ENCODE measurements around the gene ZFYVE19.
"Not testable (repeated sequence)": the region's sequence is repeated elsewhere in the genome, so short reads cannot be mapped to it uniquely, and the experiment has no call there.

ZFYVE19 gene

DNA sequence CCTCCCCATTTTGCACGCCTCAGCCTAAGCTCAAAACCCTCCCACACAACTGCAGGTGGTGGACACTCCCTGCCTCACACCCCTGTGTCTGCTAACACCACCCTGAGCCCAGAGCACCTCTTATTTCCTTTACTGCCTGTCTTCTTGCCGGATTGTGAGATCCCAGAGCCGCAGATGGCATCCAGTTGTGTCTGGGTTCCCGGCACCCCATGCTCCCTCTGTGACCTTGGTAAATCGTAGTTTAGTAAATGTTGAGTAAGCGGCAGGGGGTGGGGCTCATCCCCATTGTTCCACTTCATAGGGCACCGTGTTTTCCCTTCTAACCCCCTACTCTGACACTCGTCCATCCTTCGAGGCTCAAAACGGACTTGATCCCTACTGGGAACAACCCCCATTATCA, 51.8 kb downstream of the ZFYVE19 start:
- H3K4me2 ChIP-seq (ENCODE audit: insufficient read depth, low read length): no peak overlapping the region
- no peaks in the 10 kb centered on the region for H4K20me1 ChIP-seq (ENCODE audit: insufficient read depth, low read length)
- no peak overlapping the region for H3K27ac ChIP-seq (ENCODE audit: low read length)
- no peak overlapping the region for H3K4me3 ChIP-seq (ENCODE audit: low read depth in 1 of 2, low read length in 2 of 2)
- no peak for ATAC-seq (ENCODE audit: insufficient read depth, low read depth)
- H3K4me1 ChIP-seq (ENCODE audit: insufficient read depth, low read length): peaks cover 9% of the 10 kb centered on the region
- H3K9me3 ChIP-seq (ENCODE audit: insufficient read depth, low read length, severe bottlenecking): no peaks in the 10 kb centered on the region
- TF ChIP-seq EZH2 (IDR thresholded peaks at IDR 0.05; ENCODE audit: borderline replicate concordance, low read depth, low read length, severe bottlenecking): no peak
- TF ChIP-seq, protein P1, sequence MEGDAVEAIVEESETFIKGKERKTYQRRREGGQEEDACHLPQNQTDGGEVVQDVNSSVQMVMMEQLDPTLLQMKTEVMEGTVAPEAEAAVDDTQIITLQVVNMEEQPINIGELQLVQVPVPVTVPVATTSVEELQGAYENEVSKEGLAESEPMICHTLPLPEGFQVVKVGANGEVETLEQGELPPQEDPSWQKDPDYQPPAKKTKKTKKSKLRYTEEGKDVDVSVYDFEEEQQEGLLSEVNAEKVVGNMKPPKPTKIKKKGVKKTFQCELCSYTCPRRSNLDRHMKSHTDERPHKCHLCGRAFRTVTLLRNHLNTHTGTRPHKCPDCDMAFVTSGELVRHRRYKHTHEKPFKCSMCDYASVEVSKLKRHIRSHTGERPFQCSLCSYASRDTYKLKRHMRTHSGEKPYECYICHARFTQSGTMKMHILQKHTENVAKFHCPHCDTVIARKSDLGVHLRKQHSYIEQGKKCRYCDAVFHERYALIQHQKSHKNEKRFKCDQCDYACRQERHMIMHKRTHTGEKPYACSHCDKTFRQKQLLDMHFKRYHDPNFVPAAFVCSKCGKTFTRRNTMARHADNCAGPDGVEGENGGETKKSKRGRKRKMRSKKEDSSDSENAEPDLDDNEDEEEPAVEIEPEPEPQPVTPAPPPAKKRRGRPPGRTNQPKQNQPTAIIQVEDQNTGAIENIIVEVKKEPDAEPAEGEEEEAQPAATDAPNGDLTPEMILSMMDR (IDR thresholded peaks at IDR 0.05; ENCODE audit: borderline replicate concordance, extremely low read depth, low read length, poor library complexity, severe bottlenecking): no peak
- H3K36me3 ChIP-seq (ENCODE audit: insufficient read depth, low read length): no peaks in the 10 kb centered on the region
- H3K27me3 ChIP-seq (ENCODE audit: insufficient read depth, low read length, poor library complexity): no peaks in the 10 kb centered on the region
- DNase-seq: no peak
- H2AFZ ChIP-seq (ENCODE audit: low read depth, low read length): no peak overlapping the region
- no peak overlapping the region for H3K9ac ChIP-seq (ENCODE audit: low read depth, low read length)
- no peaks in the 10 kb centered on the region for H3K79me2 ChIP-seq (ENCODE audit: insufficient read depth, low read length)

DNA sequence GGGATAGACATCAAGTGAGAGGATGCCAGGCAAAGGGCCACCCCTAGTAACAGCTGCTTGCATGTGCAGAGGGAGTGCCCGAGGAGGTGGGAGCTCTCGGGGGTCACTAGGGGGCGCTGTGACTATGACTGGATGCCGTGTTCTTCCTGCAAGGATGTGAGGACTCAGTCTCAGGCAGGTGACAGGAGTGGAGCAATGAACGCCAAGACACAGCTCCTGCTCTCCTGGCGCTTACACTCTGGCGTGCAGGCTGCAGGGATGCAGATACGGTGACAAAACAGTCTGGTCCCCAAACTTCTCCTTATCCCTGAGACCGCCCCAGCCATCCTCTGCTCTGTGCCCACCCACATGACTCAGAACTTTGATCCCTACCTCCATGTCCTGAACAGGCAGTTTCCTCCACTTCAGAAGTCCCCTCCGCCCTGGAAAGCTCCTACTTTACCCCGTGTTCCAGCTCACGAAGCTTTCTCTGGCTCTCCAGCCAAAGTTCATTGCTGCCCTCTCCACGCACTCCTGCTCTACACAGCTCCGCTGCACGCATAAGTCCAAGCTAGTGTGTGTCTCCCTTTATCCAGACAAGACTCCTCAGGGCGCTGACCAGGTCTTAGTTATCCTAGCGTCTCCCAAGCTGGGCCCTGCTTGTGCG, 52.4 kb downstream of the ZFYVE19 start:
- Histone ChIP-seq H3K4me3 (ENCODE audit: low read depth in 1 of 2, low read length in 2 of 2) (no peak overlapping the region), H3K36me3 (ENCODE audit: insufficient read depth, low read length) (no peaks in the 10 kb centered on the region), H3K9ac (ENCODE audit: low read depth, low read length) (no peak overlapping the region), H2AFZ (ENCODE audit: low read depth, low read length) (peak overlapping the region; percentile 44; the same call in 1 of the 2 replicates), H3K27ac (ENCODE audit: low read length) (no peak overlapping the region), H4K20me1 (ENCODE audit: insufficient read depth, low read length) (no peaks in the 10 kb centered on the region), H3K9me3 (ENCODE audit: insufficient read depth, low read length, severe bottlenecking) (no peaks in the 10 kb centered on the region), H3K27me3 (ENCODE audit: insufficient read depth, low read length, poor library complexity) (no peaks in the 10 kb centered on the region), H3K79me2 (ENCODE audit: insufficient read depth, low read length) (no peaks in the 10 kb centered on the region), H3K4me1 (ENCODE audit: insufficient read depth, low read length) (peaks cover 9% of the 10 kb centered on the region), H3K4me2 (ENCODE audit: insufficient read depth, low read length) (no peak overlapping the region)
- ATAC-seq (ENCODE audit: insufficient read depth, low read depth) (peak; percentile 86), DNase-seq (peak; percentile 79)
- no peak for TF ChIP-seq EZH2 (IDR thresholded peaks at IDR 0.05; ENCODE audit: borderline replicate concordance, low read depth, low read length, severe bottlenecking)
- TF ChIP-seq, protein P1 (IDR thresholded peaks at IDR 0.05; ENCODE audit: borderline replicate concordance, extremely low read depth, low read length, poor library complexity, severe bottlenecking): peak; percentile 91

DNA sequence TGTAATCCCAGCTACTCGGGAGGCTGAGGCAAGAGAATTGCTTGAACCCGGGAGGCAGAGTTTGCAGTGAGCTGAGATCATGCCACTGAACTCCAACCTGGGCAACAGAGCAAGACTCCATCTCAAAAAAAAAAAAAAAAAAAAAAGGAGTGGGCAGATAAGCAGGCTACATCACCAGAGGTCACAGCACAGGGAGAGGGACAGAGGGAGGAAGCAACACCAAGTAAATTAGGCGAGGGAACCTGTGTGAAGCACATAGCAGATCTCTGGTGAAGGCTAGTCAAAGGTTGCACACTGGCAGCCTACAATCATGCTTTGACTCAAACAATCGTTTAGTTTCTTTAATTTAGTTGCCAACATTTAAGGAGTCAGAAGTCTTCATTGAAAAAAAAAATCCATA, 54.3 kb downstream of the ZFYVE19 start:
- H2AFZ ChIP-seq (ENCODE audit: low read depth, low read length); H3K27me3 ChIP-seq (ENCODE audit: insufficient read depth, low read length, poor library complexity); H3K36me3 ChIP-seq (ENCODE audit: insufficient read depth, low read length); DNase-seq; H3K27ac ChIP-seq (ENCODE audit: low read length); H3K4me3 ChIP-seq (ENCODE audit: low read depth in 1 of 2, low read length in 2 of 2); H3K79me2 ChIP-seq (ENCODE audit: insufficient read depth, low read length); ATAC-seq (ENCODE audit: insufficient read depth, low read depth); H3K4me1 ChIP-seq (ENCODE audit: insufficient read depth, low read length); H3K4me2 ChIP-seq (ENCODE audit: insufficient read depth, low read length); H3K9ac ChIP-seq (ENCODE audit: low read depth, low read length); H3K9me3 ChIP-seq (ENCODE audit: insufficient read depth, low read length, severe bottlenecking); H4K20me1 ChIP-seq (ENCODE audit: insufficient read depth, low read length): not testable (repeated sequence)

DNA sequence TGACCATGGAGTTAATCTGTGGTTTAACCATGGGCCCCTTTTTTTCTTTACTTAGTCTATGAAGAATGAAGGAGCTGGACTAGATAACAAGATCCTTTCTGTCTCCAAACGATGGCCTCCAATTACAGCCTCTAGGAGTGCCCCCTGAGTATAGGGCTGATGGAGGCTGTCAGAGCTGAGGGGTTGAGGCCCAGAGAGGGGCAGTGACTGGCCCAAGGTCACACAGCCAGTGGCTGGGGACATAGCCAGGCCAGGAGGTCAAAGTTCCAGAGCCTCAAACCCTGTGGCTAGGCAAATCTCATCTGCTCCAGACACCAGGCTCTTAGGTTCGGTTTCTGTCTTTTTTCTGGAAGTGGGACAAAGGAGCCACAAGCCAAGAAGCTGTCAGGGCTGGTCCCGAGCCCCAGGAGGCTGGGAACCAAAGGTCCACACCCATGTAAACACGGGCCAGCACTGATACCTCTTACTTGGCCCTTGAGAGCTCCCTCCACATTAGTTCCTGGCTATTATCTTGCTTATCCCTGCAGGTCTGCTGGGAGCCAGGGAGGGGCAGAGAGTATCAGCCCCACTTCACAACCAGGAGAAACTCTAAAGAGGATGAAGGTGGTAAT, 56.9 kb downstream of the ZFYVE19 start:
- ATAC-seq (ENCODE audit: insufficient read depth, low read depth) (no peak), DNase-seq (no peak)
- no peaks in the 10 kb centered on the region for H3K4me1 ChIP-seq (ENCODE audit: insufficient read depth, low read length)
- no peaks in the 10 kb centered on the region for H3K27me3 ChIP-seq (ENCODE audit: insufficient read depth, low read length, poor library complexity)
- H3K27ac ChIP-seq (ENCODE audit: low read length): no peak overlapping the region
- no peaks in the 10 kb centered on the region for H3K9me3 ChIP-seq (ENCODE audit: insufficient read depth, low read length, severe bottlenecking)
- H3K9ac ChIP-seq (ENCODE audit: low read depth, low read length): no peak overlapping the region
- no peak overlapping the region for H2AFZ ChIP-seq (ENCODE audit: low read depth, low read length)
- H4K20me1 ChIP-seq (ENCODE audit: insufficient read depth, low read length): no peaks in the 10 kb centered on the region
- H3K4me3 ChIP-seq (ENCODE audit: low read depth in 1 of 2, low read length in 2 of 2): no peak overlapping the region
- TF ChIP-seq, protein P1 (IDR thresholded peaks at IDR 0.05; ENCODE audit: borderline replicate concordance, extremely low read depth, low read length, poor library complexity, severe bottlenecking): no peak
- TF ChIP-seq EZH2 (IDR thresholded peaks at IDR 0.05; ENCODE audit: borderline replicate concordance, low read depth, low read length, severe bottlenecking): no peak
- no peaks in the 10 kb centered on the region for H3K79me2 ChIP-seq (ENCODE audit: insufficient read depth, low read length)
- no peaks in the 10 kb centered on the region for H3K36me3 ChIP-seq (ENCODE audit: insufficient read depth, low read length)
- no peak overlapping the region for H3K4me2 ChIP-seq (ENCODE audit: insufficient read depth, low read length)
